HEK293 (cell line): ENCODE measurements around the gene CASKIN1.

ENCODE experiments used
- CTCF ChIA-PET: fragments of 350-600 bp; formaldehyde crosslinking; extraction: SDS; loops from one replicate; lab custom pipeline; 2021; ENCODE audit warnings: antibody characterized with exemption; lab: Yijun Ruan, JAX
- POLR2A ChIA-PET: fragments of 300-600 bp; formaldehyde crosslinking; extraction: SDS; loops from one replicate; lab custom pipeline; 2020; ENCODE audit warnings: antibody characterized with exemption, inconsistent platforms; lab: Yijun Ruan, JAX
- H3K27ac ChIP-seq: fragments of 200-500 bp; sonication (Bioruptor generic); 2 replicates; pipeline ENCODE4 v1.5.1; 2014; ENCODE audit warnings: low read depth, low read length, control low read depth, inconsistent platforms; ENCODE audit errors: extremely low read depth
- H3K36me3 ChIP-seq, 2 experiments: fragments of 200-500 bp in 1 of 2; sonication (Bioruptor generic) in 1 of 2; 1 replicate in 1 of 2; 2 replicates in 1 of 2; pipeline ENCODE4 v1.5.1; 2014 to 2017; ENCODE audit warnings: inconsistent platforms in 2 of 2, low read length in 2 of 2; ENCODE audit not compliant: control insufficient read depth in 2 of 2, insufficient read depth in 1 of 2
- H3K4me1 ChIP-seq: fragments of 200-500 bp; sonication (Bioruptor generic); 2 replicates; pipeline ENCODE4 v1.5.1; 2014; ENCODE audit warnings: mild to moderate bottlenecking, low read length, inconsistent platforms; ENCODE audit not compliant: control insufficient read depth, insufficient read depth
- H3K4me3 ChIP-seq: 2 replicates; pipeline ENCODE4 v1.5.1; 2011; ENCODE audit warnings: low read depth, mild to moderate bottlenecking, control low read depth, low read length, moderate library complexity
- H3K9me3 ChIP-seq: fragments of 200-500 bp; sonication (Bioruptor generic); 2 replicates; pipeline ENCODE4 v1.5.1; 2014; ENCODE audit warnings: low read depth, low read length, inconsistent platforms; ENCODE audit not compliant: control insufficient read depth, insufficient read depth
- HOXA7 ChIP-seq: sonication (generic); formaldehyde crosslinking; IDR thresholded peaks from 2 replicates; pipeline ENCODE4 v1.8.1; 2022; ENCODE audit warnings: missing genetic modification reagents, borderline replicate concordance
- HOXC10 ChIP-seq: sonication (generic); formaldehyde crosslinking; IDR thresholded peaks from 2 replicates; pipeline ENCODE4 v1.8.1; 2023; ENCODE audit warnings: mild to moderate bottlenecking, missing genetic modification reagents
- KLF10 ChIP-seq: fragments of 450-650 bp; IDR thresholded peaks from 2 replicates; pipeline ENCODE4 v1.5.1; 2018; ENCODE audit warnings: missing biosample characterization, mild to moderate bottlenecking, missing genetic modification characterization
- KLF16 ChIP-seq: fragments of 450-650 bp; formaldehyde crosslinking; IDR thresholded peaks from 2 replicates; pipeline ENCODE4 v1.5.1; 2017; ENCODE audit warnings: missing biosample characterization, missing genetic modification characterization
- KLF9 ChIP-seq: fragments of 450-650 bp; formaldehyde crosslinking; IDR thresholded peaks from 2 replicates; pipeline ENCODE4 v1.5.1; 2016; ENCODE audit warnings: missing biosample characterization, missing genetic modification characterization, low read depth
- MYNN ChIP-seq: fragments of 450-650 bp; formaldehyde crosslinking; IDR thresholded peaks from 2 replicates; pipeline ENCODE4 v1.5.1; 2016; ENCODE audit warnings: missing biosample characterization, missing genetic modification characterization, borderline replicate concordance
- MZF1 ChIP-seq: fragments of 450-650 bp; formaldehyde crosslinking; IDR thresholded peaks from 2 replicates; pipeline ENCODE4 v1.5.1; 2017; ENCODE audit warnings: missing biosample characterization, missing genetic modification characterization, borderline replicate concordance
- YY1 ChIP-seq: fragments of 450-650 bp; formaldehyde crosslinking; IDR thresholded peaks from 2 replicates; pipeline ENCODE4 v1.5.1; 2018; ENCODE audit warnings: missing biosample characterization, missing genetic modification characterization
- YY2 ChIP-seq: fragments of 450-650 bp; formaldehyde crosslinking; IDR thresholded peaks from 2 replicates; pipeline ENCODE4 v1.5.1; 2016; ENCODE audit warnings: missing biosample characterization, missing genetic modification characterization
- ZFP3 ChIP-seq: fragments of 450-650 bp; formaldehyde crosslinking; IDR thresholded peaks from 2 replicates; pipeline ENCODE4 v1.5.1; 2016; ENCODE audit warnings: low read depth, missing biosample characterization, missing genetic modification characterization
- ZIC2 ChIP-seq: fragments of 450-650 bp; formaldehyde crosslinking; IDR thresholded peaks from 2 replicates; pipeline ENCODE4 v1.5.1; 2016; ENCODE audit warnings: missing biosample characterization, missing genetic modification characterization
- ZNF239 ChIP-seq: fragments of 450-650 bp; formaldehyde crosslinking; IDR thresholded peaks from 2 replicates; pipeline ENCODE4 v1.5.1; 2016; ENCODE audit warnings: missing biosample characterization, missing genetic modification characterization
- ZNF302 ChIP-seq: fragments of 450-650 bp; formaldehyde crosslinking; IDR thresholded peaks from 2 replicates; pipeline ENCODE4 v1.5.1; 2016; ENCODE audit warnings: missing biosample characterization, missing genetic modification characterization, low read depth
- ZNF324 ChIP-seq: fragments of 450-650 bp; formaldehyde crosslinking; IDR thresholded peaks from 2 replicates; pipeline ENCODE4 v1.5.1; 2016; ENCODE audit warnings: missing biosample characterization, missing genetic modification characterization
- ZNF416 ChIP-seq: fragments of 450-650 bp; formaldehyde crosslinking; IDR thresholded peaks from 2 replicates; pipeline ENCODE4 v1.5.1; 2016; ENCODE audit warnings: missing biosample characterization, missing genetic modification characterization
- ZNF48 ChIP-seq: fragments of 450-650 bp; formaldehyde crosslinking; IDR thresholded peaks from 2 replicates; pipeline ENCODE4 v1.5.1; 2016; ENCODE audit warnings: missing biosample characterization, missing genetic modification characterization
- ZNF571 ChIP-seq: fragments of 450-650 bp; formaldehyde crosslinking; IDR thresholded peaks from 2 replicates; pipeline ENCODE4 v1.5.0; 2017; ENCODE audit warnings: missing biosample characterization, missing genetic modification characterization
- ZNF585B ChIP-seq: fragments of 450-650 bp; formaldehyde crosslinking; IDR thresholded peaks from 2 replicates; pipeline ENCODE4 v1.5.1; 2016; ENCODE audit warnings: missing biosample characterization, missing genetic modification characterization
- ZNF654 ChIP-seq: fragments of 450-650 bp; formaldehyde crosslinking; IDR thresholded peaks from 2 replicates; pipeline ENCODE4 v1.5.1; 2016; ENCODE audit warnings: low read depth, missing biosample characterization, missing genetic modification characterization
- TF ChIP-seq, protein P1 (sequence below): fragments of 450-650 bp; formaldehyde crosslinking; IDR thresholded peaks from 2 replicates; pipeline ENCODE4 v1.5.1; 2016; ENCODE audit warnings: missing biosample characterization, missing genetic modification characterization
- TF ChIP-seq, protein P2 (sequence below): fragments of 450-650 bp; formaldehyde crosslinking; IDR thresholded peaks from 2 replicates; pipeline ENCODE4 v1.5.1; 2017; ENCODE audit warnings: missing biosample characterization, missing genetic modification characterization
- TF ChIP-seq, protein P3 (sequence below): IDR thresholded peaks from 2 replicates; pipeline ENCODE4 v1.6.1; 2011; ENCODE audit warnings: mild to moderate bottlenecking, low read depth, low read length, borderline replicate concordance
- TF ChIP-seq, protein P4 (sequence below): fragments of 450-650 bp; formaldehyde crosslinking; IDR thresholded peaks from 2 replicates; pipeline ENCODE4 v1.5.1; 2016; ENCODE audit warnings: missing biosample characterization, missing genetic modification characterization, borderline replicate concordance
- TF ChIP-seq, protein P5 (sequence below): fragments of 450-650 bp; formaldehyde crosslinking; IDR thresholded peaks from 2 replicates; pipeline ENCODE4 v1.5.1; 2016; ENCODE audit warnings: missing biosample characterization, missing genetic modification characterization

The CASKIN1 gene

DNA sequence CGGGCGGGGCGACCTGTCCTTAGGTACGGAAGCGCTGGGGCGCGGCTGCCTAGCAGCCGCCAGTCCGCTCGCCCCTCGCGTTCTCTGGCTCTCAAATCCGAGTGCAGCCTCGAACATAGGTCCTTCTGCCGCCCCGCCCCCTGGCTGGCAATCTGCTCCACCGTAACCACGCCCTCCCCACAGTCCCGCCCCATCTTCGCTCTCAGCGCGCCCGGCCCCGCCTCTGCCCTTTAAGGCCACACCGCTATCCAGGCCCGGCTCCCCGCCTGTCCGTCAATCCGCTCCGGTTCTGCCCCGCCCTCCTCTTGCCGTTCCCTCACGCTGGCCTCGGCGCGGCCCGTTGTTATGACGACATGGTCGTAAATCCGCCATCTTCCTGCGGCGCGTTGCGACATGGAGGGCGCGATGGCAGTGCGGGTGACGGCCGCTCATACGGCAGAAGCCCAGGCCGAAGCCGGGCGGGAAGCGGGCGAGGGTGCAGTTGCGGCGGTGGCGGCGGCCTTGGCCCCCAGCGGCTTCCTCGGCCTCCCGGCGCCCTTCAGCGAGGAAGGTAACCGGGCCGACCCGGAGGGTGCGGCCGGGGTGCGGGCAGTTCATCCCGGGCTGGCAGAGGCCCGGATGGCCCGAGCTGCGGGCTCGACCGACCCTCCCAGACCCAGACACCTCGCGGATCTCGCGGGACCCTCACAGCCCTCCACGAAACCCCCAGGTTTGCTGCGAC, 27.0 kb upstream of the CASKIN1 start, which contains the start of gene E4F1:
E4F1 (plus strand) TSS at position 371 of the 721 bp plus-strand sequence; CDS start at position 394, 23 bp downstream.
- ChIA-PET POLR2A (interaction anchor here (0.6 to 2.6 kb wide), 10 partner anchors 9 to 259 kb away, joined by 3 to 19 read pairs (median 6); partner anchors contain the start of genes DNASE1L2, ECI1, PGP and RPS2), CTCF (interaction anchor here (0.6 to 1.0 kb wide), 2 partner anchors 28 to 220 kb away, joined by 3 read pairs; no protein-coding TSS in a partner anchor)
- Histone ChIP-seq H3K27ac (peak within 1 kb of the TSS; percentile 94), H3K4me3 (peak within 1 kb of the TSS; percentile 96), H3K9me3 (no peaks in the 10 kb centered on the region), H3K36me3 (peaks cover 0 to 19% of the 10 kb centered on the region in 2 experiments; a peak in 2 of 3 replicates), H3K4me1 (0 out of 2 replicates have a peak, but pooled peaks cover 2% of the 10 kb centered on the region)
- TF ChIP-seq ZNF585B (no peak), YY1 (tag by site-specific recombination) (peak; percentile 92), YY2 (peak; percentile 95), ZNF654 (tag by site-specific recombination) (no peak), MZF1 (no peak), ZIC2 (tag by site-specific recombination) (peak; percentile 58; the same call in 1 of the 2 replicates), MYNN (tag by site-specific recombination) (no peak), HOXA7 (no peak), HOXC10 (CRISPR knock-in tag) (0 out of 2 replicates have a peak, but pooled peaks have one; percentile 91), ZNF324 (tag by site-specific recombination) (0 out of 2 replicates have a peak, but pooled peaks have one; percentile 36), KLF10 (tag by site-specific recombination) (peak; percentile 51), ZNF571 (tag by site-specific recombination) (no peak), ZNF302 (tag by site-specific recombination) (no peak), ZNF239 (0 out of 2 replicates have a peak, but pooled peaks have one; percentile 56), ZNF416 (tag by site-specific recombination) (no peak), KLF9 (tag by site-specific recombination) (peak; percentile 99), KLF16 (tag by site-specific recombination) (peak; percentile 67), ZNF48 (tag by site-specific recombination) (no peak), ZFP3 (no peak)
- TF ChIP-seq, protein P1, sequence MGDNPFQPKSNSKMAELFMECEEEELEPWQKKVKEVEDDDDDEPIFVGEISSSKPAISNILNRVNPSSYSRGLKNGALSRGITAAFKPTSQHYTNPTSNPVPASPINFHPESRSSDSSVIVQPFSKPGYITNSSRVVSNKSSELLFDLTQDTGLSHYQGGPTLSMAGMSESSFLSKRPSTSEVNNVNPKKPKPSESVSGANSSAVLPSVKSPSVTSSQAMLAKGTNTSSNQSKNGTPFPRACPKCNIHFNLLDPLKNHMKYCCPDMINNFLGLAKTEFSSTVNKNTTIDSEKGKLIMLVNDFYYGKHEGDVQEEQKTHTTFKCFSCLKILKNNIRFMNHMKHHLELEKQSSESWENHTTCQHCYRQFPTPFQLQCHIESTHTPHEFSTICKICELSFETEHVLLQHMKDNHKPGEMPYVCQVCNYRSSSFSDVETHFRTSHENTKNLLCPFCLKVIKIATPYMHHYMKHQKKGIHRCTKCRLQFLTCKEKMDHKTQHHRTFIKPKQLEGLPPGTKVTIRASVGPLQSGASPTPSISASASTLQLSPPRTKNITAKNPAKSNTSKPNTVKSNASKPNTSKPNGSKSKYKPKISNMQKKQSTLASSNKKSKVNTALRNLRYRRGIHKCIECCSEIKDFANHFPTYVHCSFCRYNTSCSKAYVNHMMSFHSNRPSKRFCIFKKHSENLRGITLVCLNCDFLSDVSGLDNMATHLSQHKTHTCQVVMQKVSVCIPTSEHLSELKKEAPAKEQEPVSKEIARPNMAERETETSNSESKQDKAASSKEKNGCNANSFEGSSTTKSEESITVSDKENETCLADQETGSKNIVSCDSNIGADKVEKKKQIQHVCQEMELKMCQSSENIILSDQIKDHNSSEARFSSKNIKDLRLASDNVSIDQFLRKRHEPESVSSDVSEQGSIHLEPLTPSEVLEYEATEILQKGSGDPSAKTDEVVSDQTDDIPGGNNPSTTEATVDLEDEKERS (tag by site-specific recombination): no peak
- TF ChIP-seq, protein P2, sequence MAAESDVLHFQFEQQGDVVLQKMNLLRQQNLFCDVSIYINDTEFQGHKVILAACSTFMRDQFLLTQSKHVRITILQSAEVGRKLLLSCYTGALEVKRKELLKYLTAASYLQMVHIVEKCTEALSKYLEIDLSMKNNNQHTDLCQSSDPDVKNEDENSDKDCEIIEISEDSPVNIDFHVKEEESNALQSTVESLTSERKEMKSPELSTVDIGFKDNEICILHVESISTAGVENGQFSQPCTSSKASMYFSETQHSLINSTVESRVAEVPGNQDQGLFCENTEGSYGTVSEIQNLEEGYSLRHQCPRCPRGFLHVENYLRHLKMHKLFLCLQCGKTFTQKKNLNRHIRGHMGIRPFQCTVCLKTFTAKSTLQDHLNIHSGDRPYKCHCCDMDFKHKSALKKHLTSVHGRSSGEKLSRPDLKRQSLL: no peak
- TF ChIP-seq, protein P3, sequence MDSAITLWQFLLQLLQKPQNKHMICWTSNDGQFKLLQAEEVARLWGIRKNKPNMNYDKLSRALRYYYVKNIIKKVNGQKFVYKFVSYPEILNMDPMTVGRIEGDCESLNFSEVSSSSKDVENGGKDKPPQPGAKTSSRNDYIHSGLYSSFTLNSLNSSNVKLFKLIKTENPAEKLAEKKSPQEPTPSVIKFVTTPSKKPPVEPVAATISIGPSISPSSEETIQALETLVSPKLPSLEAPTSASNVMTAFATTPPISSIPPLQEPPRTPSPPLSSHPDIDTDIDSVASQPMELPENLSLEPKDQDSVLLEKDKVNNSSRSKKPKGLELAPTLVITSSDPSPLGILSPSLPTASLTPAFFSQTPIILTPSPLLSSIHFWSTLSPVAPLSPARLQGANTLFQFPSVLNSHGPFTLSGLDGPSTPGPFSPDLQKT: no peak
- TF ChIP-seq, protein P4, sequence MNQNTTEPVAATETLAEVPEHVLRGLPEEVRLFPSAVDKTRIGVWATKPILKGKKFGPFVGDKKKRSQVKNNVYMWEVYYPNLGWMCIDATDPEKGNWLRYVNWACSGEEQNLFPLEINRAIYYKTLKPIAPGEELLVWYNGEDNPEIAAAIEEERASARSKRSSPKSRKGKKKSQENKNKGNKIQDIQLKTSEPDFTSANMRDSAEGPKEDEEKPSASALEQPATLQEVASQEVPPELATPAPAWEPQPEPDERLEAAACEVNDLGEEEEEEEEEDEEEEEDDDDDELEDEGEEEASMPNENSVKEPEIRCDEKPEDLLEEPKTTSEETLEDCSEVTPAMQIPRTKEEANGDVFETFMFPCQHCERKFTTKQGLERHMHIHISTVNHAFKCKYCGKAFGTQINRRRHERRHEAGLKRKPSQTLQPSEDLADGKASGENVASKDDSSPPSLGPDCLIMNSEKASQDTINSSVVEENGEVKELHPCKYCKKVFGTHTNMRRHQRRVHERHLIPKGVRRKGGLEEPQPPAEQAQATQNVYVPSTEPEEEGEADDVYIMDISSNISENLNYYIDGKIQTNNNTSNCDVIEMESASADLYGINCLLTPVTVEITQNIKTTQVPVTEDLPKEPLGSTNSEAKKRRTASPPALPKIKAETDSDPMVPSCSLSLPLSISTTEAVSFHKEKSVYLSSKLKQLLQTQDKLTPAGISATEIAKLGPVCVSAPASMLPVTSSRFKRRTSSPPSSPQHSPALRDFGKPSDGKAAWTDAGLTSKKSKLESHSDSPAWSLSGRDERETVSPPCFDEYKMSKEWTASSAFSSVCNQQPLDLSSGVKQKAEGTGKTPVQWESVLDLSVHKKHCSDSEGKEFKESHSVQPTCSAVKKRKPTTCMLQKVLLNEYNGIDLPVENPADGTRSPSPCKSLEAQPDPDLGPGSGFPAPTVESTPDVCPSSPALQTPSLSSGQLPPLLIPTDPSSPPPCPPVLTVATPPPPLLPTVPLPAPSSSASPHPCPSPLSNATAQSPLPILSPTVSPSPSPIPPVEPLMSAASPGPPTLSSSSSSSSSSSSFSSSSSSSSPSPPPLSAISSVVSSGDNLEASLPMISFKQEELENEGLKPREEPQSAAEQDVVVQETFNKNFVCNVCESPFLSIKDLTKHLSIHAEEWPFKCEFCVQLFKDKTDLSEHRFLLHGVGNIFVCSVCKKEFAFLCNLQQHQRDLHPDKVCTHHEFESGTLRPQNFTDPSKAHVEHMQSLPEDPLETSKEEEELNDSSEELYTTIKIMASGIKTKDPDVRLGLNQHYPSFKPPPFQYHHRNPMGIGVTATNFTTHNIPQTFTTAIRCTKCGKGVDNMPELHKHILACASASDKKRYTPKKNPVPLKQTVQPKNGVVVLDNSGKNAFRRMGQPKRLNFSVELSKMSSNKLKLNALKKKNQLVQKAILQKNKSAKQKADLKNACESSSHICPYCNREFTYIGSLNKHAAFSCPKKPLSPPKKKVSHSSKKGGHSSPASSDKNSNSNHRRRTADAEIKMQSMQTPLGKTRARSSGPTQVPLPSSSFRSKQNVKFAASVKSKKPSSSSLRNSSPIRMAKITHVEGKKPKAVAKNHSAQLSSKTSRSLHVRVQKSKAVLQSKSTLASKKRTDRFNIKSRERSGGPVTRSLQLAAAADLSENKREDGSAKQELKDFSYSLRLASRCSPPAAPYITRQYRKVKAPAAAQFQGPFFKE (tag by site-specific recombination): no peak
- TF ChIP-seq, protein P5, sequence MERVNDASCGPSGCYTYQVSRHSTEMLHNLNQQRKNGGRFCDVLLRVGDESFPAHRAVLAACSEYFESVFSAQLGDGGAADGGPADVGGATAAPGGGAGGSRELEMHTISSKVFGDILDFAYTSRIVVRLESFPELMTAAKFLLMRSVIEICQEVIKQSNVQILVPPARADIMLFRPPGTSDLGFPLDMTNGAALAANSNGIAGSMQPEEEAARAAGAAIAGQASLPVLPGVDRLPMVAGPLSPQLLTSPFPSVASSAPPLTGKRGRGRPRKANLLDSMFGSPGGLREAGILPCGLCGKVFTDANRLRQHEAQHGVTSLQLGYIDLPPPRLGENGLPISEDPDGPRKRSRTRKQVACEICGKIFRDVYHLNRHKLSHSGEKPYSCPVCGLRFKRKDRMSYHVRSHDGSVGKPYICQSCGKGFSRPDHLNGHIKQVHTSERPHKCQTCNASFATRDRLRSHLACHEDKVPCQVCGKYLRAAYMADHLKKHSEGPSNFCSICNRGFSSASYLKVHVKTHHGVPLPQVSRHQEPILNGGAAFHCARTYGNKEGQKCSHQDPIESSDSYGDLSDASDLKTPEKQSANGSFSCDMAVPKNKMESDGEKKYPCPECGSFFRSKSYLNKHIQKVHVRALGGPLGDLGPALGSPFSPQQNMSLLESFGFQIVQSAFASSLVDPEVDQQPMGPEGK (tag by site-specific recombination): peak; percentile 59
